Mononuclear cell (primary cell): Measurements from ENCODE around the gene LY6G6D. TPM values are rescaled to one million over a fixed set of nuclear protein-coding genes. Genes with fewer than 3 reads are reported as not detected.
"Not testable (repeated sequence)": the region's sequence is repeated elsewhere in the genome, so short reads cannot be mapped to it uniquely, and the experiment has no call there.

ENCODE experiments used
- H3K27me3 ChIP-seq: 2 replicates; pipeline ENCODE4 v1.6.0; 2011; ENCODE audit warnings: low read length, control low read depth; ENCODE audit not compliant: insufficient read depth
- H3K4me1 ChIP-seq: 2 replicates; pipeline ENCODE4 v1.5.1; 2011; ENCODE audit warnings: mild to moderate bottlenecking, low read length, control low read depth; ENCODE audit not compliant: insufficient read depth
- H3K4me3 ChIP-seq: 2 replicates; pipeline ENCODE4 v1.5.1; 2011; ENCODE audit warnings: mild to moderate bottlenecking, low read length, moderate library complexity
- H3K9me3 ChIP-seq: 2 replicates; pipeline ENCODE4 v1.5.1; 2011; ENCODE audit warnings: low read depth, mild to moderate bottlenecking, control low read depth, low read length
- total RNA-seq: library from RNA; depleted of rRNA; stranded (reverse); fragments of >200 nt; gene quantifications from one replicate; pipeline ENCODE4 v1.2.3, GENCODE V29; 2012

LY6G6D gene
- total RNA-seq, 1 donor, result 1.0 TPM

DNA sequence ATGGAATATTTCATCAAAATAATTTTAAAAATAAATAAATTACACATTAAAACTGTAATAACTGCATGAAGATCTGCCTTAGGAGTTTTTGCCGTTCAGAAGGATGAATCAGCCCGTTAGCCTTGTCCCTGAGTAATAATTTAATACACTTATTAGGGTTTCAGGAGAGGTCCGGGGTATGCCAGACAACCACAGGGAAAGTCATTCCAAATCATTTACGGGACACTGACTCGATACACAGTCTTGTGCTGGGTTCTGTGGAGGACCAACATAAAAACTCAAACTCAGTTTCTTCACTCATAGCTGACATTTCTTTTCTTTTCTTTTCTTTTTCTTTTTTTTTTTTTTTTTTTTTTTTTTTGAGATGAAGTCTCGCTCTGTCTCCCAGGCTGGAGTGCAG, 9.2 kb upstream of the LY6G6D start:
- H3K9me3 ChIP-seq, result no peaks in the 10 kb centered on the region
- no peak overlapping the region for H3K4me3 ChIP-seq
- H3K4me1 ChIP-seq, result peaks cover 28% of the 10 kb centered on the region
- no peaks in the 10 kb centered on the region for H3K27me3 ChIP-seq

DNA sequence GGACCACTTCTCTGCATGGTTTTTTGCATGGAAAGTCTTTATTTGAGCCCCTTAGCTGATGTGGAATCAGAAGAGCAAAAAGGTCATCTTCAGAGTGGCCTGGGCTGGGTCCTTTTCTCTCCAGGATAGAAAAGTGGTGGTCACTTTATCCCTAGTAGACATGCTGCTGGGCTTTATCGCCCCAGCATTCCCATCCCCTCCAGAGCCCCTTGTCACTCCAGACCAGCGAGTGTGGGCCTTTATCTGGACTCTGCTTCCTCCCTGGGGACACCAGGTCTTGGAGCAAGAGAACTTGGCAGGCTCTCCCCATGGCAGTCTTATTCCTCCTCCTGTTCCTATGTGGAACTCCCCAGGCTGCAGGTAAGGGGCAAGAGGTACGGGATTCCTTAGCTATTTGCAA, 8.5 kb upstream of the LY6G6D start, which contains the start of gene LY6G6F:
TSS of gene LY6G6F (plus strand) at position 268 of the 400 bp plus-strand sequence. CDS start at position 309, 41 bp downstream.
- peaks cover 28% of the 10 kb centered on the region for H3K4me1 ChIP-seq

DNA sequence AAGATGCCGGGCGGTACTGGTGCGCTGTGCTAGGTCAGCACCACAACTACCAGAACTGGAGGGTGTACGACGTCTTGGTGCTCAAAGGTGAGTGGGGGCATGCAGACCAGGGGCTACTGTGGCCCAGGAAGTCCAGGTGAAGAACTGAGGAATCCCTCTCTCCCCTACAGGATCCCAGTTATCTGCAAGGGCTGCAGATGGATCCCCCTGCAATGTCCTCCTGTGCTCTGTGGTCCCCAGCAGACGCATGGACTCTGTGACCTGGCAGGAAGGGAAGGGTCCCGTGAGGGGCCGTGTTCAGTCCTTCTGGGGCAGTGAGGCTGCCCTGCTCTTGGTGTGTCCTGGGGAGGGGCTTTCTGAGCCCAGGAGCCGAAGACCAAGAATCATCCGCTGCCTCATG, 7.4 kb upstream of the LY6G6D start:
- Histone ChIP-seq H3K27me3 (no peaks in the 10 kb centered on the region), H3K4me1 (peaks cover 23% of the 10 kb centered on the region), H3K9me3 (no peaks in the 10 kb centered on the region), H3K4me3 (no peak overlapping the region)

More for the DNA sequence above, 8.5 kb upstream of the LY6G6D start, which contains the start of gene LY6G6F:
- no peaks in the 10 kb centered on the region for H3K9me3 ChIP-seq
- H3K27me3 ChIP-seq, result no peaks in the 10 kb centered on the region
- H3K4me3 ChIP-seq, result no peak within 1 kb of the TSS

- no peak overlapping the region for H3K4me3 ChIP-seq
- no peaks in the 10 kb centered on the region for H3K27me3 ChIP-seq
- H3K9me3 ChIP-seq, result no peaks in the 10 kb centered on the region
- H3K4me1 ChIP-seq, result peaks cover 23% of the 10 kb centered on the region
These were observed 6.9 kb upstream of the LY6G6D start for GRCh38 chr6:31708224-31708623.

- H3K9me3 ChIP-seq, H3K4me3 ChIP-seq, H3K27me3 ChIP-seq: not testable (repeated sequence)
- H3K4me1 ChIP-seq, result peaks cover 16% of the 10 kb centered on the region
These were observed 6.0 kb upstream of the LY6G6D start for GRCh38 chr6:31709157-31709556.

DNA sequence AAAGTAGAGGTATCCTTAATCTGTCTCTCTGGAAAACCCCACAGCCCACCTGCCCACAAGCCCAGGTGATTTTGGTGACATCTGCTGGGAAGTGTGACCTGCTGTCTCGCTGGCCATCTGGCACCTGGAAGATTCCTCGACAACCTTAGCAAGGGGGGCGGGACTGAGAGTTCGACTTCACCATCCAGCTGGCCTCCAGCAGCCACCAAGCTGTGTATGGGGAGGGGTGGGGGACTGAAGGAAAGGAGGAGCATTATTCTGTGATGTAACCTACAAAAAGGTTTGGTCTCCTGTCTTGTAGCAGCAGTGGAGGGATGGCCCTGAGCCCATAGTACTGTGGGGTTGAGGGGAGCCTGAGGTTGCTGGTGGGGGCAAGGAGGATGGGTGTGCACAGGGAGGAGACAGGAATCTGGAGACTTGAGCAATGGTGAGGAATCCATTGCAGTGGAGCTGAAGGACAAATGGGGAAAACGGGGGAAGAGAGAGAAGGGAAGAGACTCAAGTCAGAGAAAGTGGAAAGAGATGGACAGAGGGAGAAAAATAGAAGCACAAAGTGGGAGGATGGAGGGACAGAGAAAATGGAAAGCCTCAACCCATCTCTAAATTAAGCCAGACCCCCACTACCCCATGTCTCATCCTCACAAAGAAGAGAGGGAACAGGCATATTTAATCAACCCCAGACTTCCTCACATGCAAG, 4.5 kb upstream of the LY6G6D start:
- Histone ChIP-seq H3K9me3 (no peaks in the 10 kb centered on the region), H3K27me3 (no peaks in the 10 kb centered on the region), H3K4me3 (no peak overlapping the region), H3K4me1 (peaks cover 16% of the 10 kb centered on the region)

DNA sequence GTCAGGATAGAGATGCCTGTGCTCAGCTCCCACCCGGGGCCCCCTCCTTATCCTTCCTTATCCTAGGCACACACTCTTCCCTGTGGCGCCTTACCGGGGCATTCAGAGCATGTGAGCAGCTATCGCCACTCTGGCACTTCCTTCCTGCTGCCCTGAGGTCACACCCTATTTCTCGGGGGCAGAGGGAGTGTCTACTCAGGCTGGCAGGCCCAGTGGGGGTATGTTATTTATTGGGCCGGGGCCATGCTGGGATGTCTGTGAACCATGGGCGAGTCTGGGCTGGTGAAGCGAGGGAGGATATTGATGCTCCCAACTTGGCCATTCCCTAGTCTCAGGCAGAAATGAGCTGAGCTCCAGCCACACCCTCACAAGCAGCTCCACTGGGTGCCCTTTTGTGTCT, 3.9 kb upstream of the LY6G6D start:
- peaks cover 16% of the 10 kb centered on the region for H3K4me1 ChIP-seq
- no peaks in the 10 kb centered on the region for H3K27me3 ChIP-seq
- no peaks in the 10 kb centered on the region for H3K9me3 ChIP-seq
- no peak overlapping the region for H3K4me3 ChIP-seq

DNA sequence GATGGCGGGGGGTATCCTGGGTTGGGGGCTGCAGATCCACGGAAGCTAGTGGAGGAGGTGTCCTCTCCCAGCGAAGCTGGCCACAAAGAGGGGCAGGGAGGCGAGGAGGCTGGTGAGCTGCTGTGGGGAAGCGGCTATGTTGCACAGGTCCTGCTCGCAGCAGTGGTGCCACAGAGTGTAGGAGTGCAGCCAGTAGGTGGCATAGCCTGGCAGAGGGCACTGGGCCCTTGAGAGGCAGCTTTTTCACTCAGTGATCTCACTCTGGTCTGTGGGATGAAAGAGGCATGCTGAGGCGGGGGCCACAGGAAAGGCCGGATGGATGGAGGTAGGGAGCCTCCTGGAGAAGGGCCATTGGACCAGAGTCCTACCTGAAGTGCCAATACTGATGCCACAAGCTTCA, 2.9 kb upstream of the LY6G6D start:
- no peaks in the 10 kb centered on the region for H3K9me3 ChIP-seq
- H3K4me1 ChIP-seq, result peaks cover 16% of the 10 kb centered on the region
- H3K27me3 ChIP-seq, result no peaks in the 10 kb centered on the region
- no peak overlapping the region for H3K4me3 ChIP-seq

GRCh38 chr6:31713465-31713864, 1.7 kb upstream of the LY6G6D start:
- peaks cover 16% of the 10 kb centered on the region for H3K4me1 ChIP-seq
- no peaks in the 10 kb centered on the region for H3K9me3 ChIP-seq
- H3K27me3 ChIP-seq, result no peaks in the 10 kb centered on the region
- no peak overlapping the region for H3K4me3 ChIP-seq

- Histone ChIP-seq H3K9me3 (no peaks in the 10 kb centered on the region), H3K4me3 (no peak overlapping the region), H3K4me1 (peaks cover 16% of the 10 kb centered on the region)
These were observed 1.0 kb upstream of the LY6G6D start for GRCh38 chr6:31713991-31714684.

GRCh38 chr6:31717499-31718222, 2.5 kb downstream of the LY6G6D start:
- Histone ChIP-seq H3K4me3 (no peak overlapping the region), H3K9me3 (no peaks in the 10 kb centered on the region), H3K4me1 (no peaks in the 10 kb centered on the region), H3K27me3 (no peaks in the 10 kb centered on the region)

More at GRCh38 chr6:31713991-31714684, 1.0 kb upstream of the LY6G6D start:
- no peaks in the 10 kb centered on the region for H3K27me3 ChIP-seq

- H3K27me3 ChIP-seq, result no peaks in the 10 kb centered on the region
- no peak overlapping the region for H3K4me3 ChIP-seq
- H3K4me1 ChIP-seq, result peaks cover under 1% of the 10 kb centered on the region
- H3K9me3 ChIP-seq, result no peaks in the 10 kb centered on the region
These were observed 3.1 kb downstream of the LY6G6D start for GRCh38 chr6:31718265-31718664.

DNA sequence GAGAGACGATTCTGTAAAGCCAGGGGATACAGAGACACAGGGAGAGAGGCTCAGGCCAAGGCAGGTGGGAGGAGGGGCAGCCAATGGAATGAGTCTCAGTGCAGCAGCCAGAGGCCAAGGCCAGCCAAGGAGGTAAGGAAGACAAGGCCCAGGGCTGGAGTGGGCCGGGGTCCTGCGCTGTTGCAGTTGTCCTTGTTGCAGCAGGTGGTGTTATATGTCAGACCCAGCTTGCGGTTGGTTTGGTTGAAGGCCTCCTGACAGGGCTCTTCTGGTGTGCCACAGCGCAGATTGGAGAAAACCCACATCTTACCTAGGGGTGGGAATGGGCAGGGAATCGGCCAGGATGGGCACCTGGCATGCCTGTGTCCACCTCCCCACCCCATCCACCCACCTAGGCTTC, 3.9 kb downstream of the LY6G6D start:
- H3K9me3 ChIP-seq, result no peaks in the 10 kb centered on the region

DNA sequence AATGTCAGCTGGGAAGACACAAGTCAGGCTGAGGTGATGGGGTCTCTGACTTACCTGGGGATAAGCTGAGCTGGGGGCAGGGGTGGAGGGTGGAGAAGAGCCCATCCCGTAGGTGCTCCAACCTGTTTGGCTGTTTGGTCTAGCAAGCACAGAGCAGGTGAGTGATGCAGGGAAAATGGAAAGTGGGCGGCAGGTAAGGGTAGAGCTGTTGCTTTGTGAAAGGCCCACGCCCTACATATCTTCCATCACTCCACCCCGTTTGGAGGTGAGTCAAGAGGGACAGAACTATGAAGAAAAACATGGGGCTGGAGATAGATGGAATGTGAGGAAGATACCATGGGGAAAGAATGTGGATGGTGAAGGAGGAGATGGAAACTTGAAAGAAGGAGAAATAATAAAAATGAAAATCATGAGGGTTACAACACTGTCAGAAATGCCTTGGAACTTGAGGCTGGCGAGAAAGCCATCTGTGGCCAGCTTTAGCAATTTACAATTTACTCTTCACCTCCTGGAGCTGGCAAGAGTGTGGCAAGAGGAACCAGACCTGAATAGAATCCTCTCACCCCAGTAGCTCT, 5.1 kb downstream of the LY6G6D start:
- no peak overlapping the region for H3K4me3 ChIP-seq
- no peaks in the 10 kb centered on the region for H3K27me3 ChIP-seq
- peaks cover 4% of the 10 kb centered on the region for H3K4me1 ChIP-seq
- no peaks in the 10 kb centered on the region for H3K9me3 ChIP-seq

More for the DNA sequence above, 3.9 kb downstream of the LY6G6D start:
- H3K27me3 ChIP-seq, result no peaks in the 10 kb centered on the region
- H3K4me3 ChIP-seq, result no peak overlapping the region
- peaks cover 4% of the 10 kb centered on the region for H3K4me1 ChIP-seq
